Sigmoid colon (tissue), 7 donors: ENCODE results near the gene ROBO1. TPM values are rescaled to one million over a fixed set of nuclear protein-coding genes. Genes with fewer than 3 reads are reported as not detected.

Source experiments
- DNase-seq: peaks from one replicate; pipeline ENCODE4 v3.0.0-alpha.2; 2019
- H3K27ac ChIP-seq, 4 donors: fragments of 200-600 bp; sonication (generic); one replicate each; pipeline ENCODE4 v1.5.1; 2016 to 2019; ENCODE audit warnings: mild to moderate bottlenecking in 1 of 4
- H3K27me3 ChIP-seq, 3 donors: fragments of 200-600 bp; sonication (generic); one replicate each; pipeline ENCODE4 v1.5.1; 2019; ENCODE audit warnings: mild to moderate bottlenecking in 1 of 3
- H3K36me3 ChIP-seq, 4 donors: fragments of 200-600 bp; sonication (generic); one replicate each; pipeline ENCODE4 v1.5.1; 2016 to 2019
- H3K4me1 ChIP-seq, 4 donors: fragments of 200-600 bp; sonication (generic); one replicate each; pipeline ENCODE4 v1.5.1; 2017 to 2019
- H3K4me3 ChIP-seq, 4 donors: fragments of 200-600 bp; sonication (generic); one replicate each; pipeline ENCODE4 v1.5.1; 2017 to 2019; ENCODE audit warnings: mild to moderate bottlenecking in 2 of 4, moderate library complexity in 1 of 4
- H3K9me3 ChIP-seq, 4 donors: fragments of 200-600 bp in 3 of 4; sonication (generic) in 3 of 4; one replicate each; pipeline versions ENCODE4 v1.5.1 to v1.6.1; 2013 to 2019
- EP300 ChIP-seq, 4 donors: sonication (generic); formaldehyde crosslinking; IDR thresholded peaks; one replicate each; pipeline ENCODE4 v1.6.1; 2017; ENCODE audit warnings: antibody characterized with exemption in 4 of 4
- POLR2A ChIP-seq, 2 donors: fragments of 450-650 bp; IDR thresholded peaks; one replicate each; pipeline ENCODE4 v1.6.1; 2016; ENCODE audit warnings: antibody characterized with exemption in 2 of 2, mild to moderate bottlenecking in 2 of 2, moderate library complexity in 2 of 2
- POLR2AphosphoS5 ChIP-seq, 4 donors: sonication (generic); formaldehyde crosslinking; IDR thresholded peaks; one replicate each; pipeline ENCODE4 v1.6.1; 2017; ENCODE audit warnings: antibody characterized with exemption in 4 of 4
- WGBS, 2 donors: extraction: QIAGEN DNeasy Blood & Tissue Kit; methylation state at CpG; one replicate each; pipeline ENCODE4 v1.1.7; 2013; 5-methylcytosine and 5-hydroxymethylcytosine counted together
- intact Hi-C: fragments of 100-400 bp; cut with DNase I; formaldehyde crosslinking; loops from one replicate; pipeline ENCODE4 v1.15.1; 2023
- polyA plus RNA-seq, 3 donors: library from polyadenylated mRNA; stranded (reverse); fragments of 200-250 nt; gene quantifications; one replicate each; pipeline ENCODE4 v1.2.3, GENCODE V29; 2013
- total RNA-seq, 4 donors: library from RNA; depleted of rRNA; stranded (reverse); fragments of >200 nt; gene quantifications; one replicate each; pipeline ENCODE4 v1.1.0, GENCODE V29; 2016
- TF ChIP-seq, protein P1 (sequence below), 4 experiments: fragments of 450-650 bp in 3 of 4; fragments of 200-600 bp in 1 of 4; IDR thresholded peaks; one replicate each; pipeline ENCODE4 v1.5.1; 2016 to 2019; ENCODE audit warnings: antibody characterized with exemption in 4 of 4, mild to moderate bottlenecking in 3 of 4, moderate library complexity in 2 of 4
- donor health status: healthy with polysubstance abuse.
- donor health status: Bipolar disorder and iron deficiency.
- donor health status: healthy.

The ROBO1 gene
- total and polyA plus RNA-seq, 7 donors = 0.69 to 45.7 (median 32.4) TPM

DNA sequence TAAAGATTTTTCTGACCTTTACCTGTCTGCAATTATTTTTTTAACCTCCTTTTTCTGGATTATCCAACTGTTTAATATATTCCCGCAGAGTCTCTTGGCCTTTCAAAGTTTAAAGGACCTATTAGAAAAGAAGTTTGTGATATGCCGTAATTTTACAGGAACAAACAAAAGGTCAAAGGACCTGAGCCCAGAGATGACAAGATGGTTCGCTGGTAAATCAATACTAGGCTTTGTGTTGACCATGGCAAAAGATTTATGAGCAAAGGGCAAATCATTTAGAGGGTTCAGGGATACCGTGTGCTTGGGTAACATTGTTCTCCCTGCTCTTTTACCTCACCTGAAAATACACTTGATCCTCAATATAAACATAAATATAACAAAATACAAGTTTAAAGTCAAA is 923.5 kb downstream of the ROBO1 start:
- TF ChIP-seq, protein P1, sequence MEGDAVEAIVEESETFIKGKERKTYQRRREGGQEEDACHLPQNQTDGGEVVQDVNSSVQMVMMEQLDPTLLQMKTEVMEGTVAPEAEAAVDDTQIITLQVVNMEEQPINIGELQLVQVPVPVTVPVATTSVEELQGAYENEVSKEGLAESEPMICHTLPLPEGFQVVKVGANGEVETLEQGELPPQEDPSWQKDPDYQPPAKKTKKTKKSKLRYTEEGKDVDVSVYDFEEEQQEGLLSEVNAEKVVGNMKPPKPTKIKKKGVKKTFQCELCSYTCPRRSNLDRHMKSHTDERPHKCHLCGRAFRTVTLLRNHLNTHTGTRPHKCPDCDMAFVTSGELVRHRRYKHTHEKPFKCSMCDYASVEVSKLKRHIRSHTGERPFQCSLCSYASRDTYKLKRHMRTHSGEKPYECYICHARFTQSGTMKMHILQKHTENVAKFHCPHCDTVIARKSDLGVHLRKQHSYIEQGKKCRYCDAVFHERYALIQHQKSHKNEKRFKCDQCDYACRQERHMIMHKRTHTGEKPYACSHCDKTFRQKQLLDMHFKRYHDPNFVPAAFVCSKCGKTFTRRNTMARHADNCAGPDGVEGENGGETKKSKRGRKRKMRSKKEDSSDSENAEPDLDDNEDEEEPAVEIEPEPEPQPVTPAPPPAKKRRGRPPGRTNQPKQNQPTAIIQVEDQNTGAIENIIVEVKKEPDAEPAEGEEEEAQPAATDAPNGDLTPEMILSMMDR (IDR thresholded peaks at IDR 0.05) = no peak
- TF ChIP-seq POLR2A (IDR thresholded peaks at IDR 0.05) (no peak), EP300 (IDR thresholded peaks at IDR 0.05) (no peak), POLR2AphosphoS5 (IDR thresholded peaks at IDR 0.05) (no peak)
- DNase-seq = no peak
- intact Hi-C loops = no loop called here
- Histone ChIP-seq H3K27me3 (no peaks in the 10 kb centered on the region), H3K4me3 (no peak overlapping the region), H3K4me1 (peaks cover 0 to 8% (median 0%) of the 10 kb centered on the region in 4 donors), H3K27ac (no peak overlapping the region), H3K36me3 (no peaks in the 10 kb centered on the region), H3K9me3 (no peaks in the 10 kb centered on the region)
- 71 to 74% methylated on average over 4 of the region's 4 CpGs for WGBS, 2 donors

DNA sequence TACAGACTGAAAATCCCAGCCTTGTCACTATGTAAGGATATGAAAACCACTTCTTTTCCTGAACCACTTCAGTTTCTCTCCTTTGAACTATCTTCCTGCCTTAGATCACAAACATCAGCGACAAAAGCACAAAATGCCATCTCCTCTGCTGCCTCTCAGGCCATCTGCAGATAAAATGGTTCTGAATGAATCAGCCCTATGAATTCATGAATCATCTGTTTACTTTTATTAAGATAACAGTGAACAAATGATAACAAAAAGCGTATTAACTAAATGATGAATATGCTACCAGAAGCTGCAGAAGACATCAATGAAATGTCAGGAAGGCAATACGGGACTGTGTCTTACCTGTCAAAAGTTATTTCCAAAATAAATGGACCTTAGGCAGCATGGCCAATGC is 928.1 kb downstream of the ROBO1 start:
- Histone ChIP-seq H3K36me3 (no peaks in the 10 kb centered on the region), H3K9me3 (no peaks in the 10 kb centered on the region), H3K4me1 (no peaks in the 10 kb centered on the region), H3K27ac (no peak overlapping the region), H3K4me3 (no peak overlapping the region), H3K27me3 (no peaks in the 10 kb centered on the region)
- 57 to 64% methylated on average over 3 of the region's 3 CpGs for WGBS, 2 donors
- TF ChIP-seq, protein P1 (IDR thresholded peaks at IDR 0.05) = no peak
- TF ChIP-seq POLR2A (IDR thresholded peaks at IDR 0.05) (no peak), POLR2AphosphoS5 (IDR thresholded peaks at IDR 0.05) (no peak), EP300 (IDR thresholded peaks at IDR 0.05) (no peak)
- intact Hi-C loops = no loop called here
- no peak for DNase-seq

GRCh38 chr3:78838362-78838761 is 929.4 kb downstream of the ROBO1 start:
- no peak for DNase-seq
- TF ChIP-seq POLR2A (IDR thresholded peaks at IDR 0.05) (no peak), POLR2AphosphoS5 (IDR thresholded peaks at IDR 0.05) (no peak), EP300 (IDR thresholded peaks at IDR 0.05) (no peak)
- TF ChIP-seq, protein P1 (IDR thresholded peaks at IDR 0.05) = no peak
- H3K9me3 ChIP-seq = no peaks in the 10 kb centered on the region
- 76 to 83% methylated on average over 4 of the region's 4 CpGs for WGBS, 2 donors
- no peak overlapping the region for H3K4me3 ChIP-seq
- H3K4me1 ChIP-seq = peaks cover 0 to 2% (median 0%) of the 10 kb centered on the region in 4 donors
- no peak overlapping the region for H3K27ac ChIP-seq
- H3K36me3 ChIP-seq = no peaks in the 10 kb centered on the region
- intact Hi-C loops = no loop called here
- no peaks in the 10 kb centered on the region for H3K27me3 ChIP-seq

DNA sequence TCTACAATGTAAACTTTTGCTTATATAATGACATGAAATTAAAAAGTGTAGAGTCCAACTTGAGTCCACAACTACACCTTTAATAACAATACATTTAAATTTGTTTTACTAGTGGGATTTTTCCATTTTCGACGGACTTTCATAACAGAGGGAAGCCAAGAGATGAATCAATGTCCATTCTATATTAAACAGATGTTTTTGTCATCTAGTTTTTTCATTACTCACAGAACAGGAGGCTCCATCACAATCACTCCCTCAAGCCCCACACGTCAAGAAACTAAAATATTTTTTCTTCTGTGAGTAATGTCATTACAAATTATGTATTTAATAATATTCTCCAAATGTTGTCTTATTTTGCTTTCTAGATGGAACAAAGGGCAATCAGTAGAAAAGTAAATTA is 932.9 kb downstream of the ROBO1 start:
- Histone ChIP-seq H3K27me3 (no peaks in the 10 kb centered on the region), H3K27ac (no peak overlapping the region), H3K4me1 (peaks cover 0 to 2% (median 0%) of the 10 kb centered on the region in 4 donors), H3K9me3 (no peaks in the 10 kb centered on the region), H3K36me3 (no peaks in the 10 kb centered on the region), H3K4me3 (no peak overlapping the region)
- DNase-seq = no peak
- TF ChIP-seq, protein P1 (IDR thresholded peaks at IDR 0.05) = no peak
- no peak for TF ChIP-seq EP300 (IDR thresholded peaks at IDR 0.05)
- no peak for TF ChIP-seq POLR2AphosphoS5 (IDR thresholded peaks at IDR 0.05)
- TF ChIP-seq POLR2A (IDR thresholded peaks at IDR 0.05) = no peak
- 78 to 80% methylated on average over 3 of the region's 3 CpGs for WGBS, 2 donors
- intact Hi-C loops = no loop called here

- TF ChIP-seq, protein P1 (IDR thresholded peaks at IDR 0.05) = no peak
- no peak for TF ChIP-seq POLR2AphosphoS5 (IDR thresholded peaks at IDR 0.05)
- no peak for TF ChIP-seq EP300 (IDR thresholded peaks at IDR 0.05)
- TF ChIP-seq POLR2A (IDR thresholded peaks at IDR 0.05) = no peak
- H3K4me3 ChIP-seq = no peak overlapping the region
- H3K27ac ChIP-seq = no peak overlapping the region
- no peaks in the 10 kb centered on the region for H3K9me3 ChIP-seq
- peaks cover 0 to 2% (median 0%) of the 10 kb centered on the region in 4 donors for H3K4me1 ChIP-seq
- intact Hi-C loops = no loop called here
- 62 to 83% methylated on average over 5 of the region's 5 CpGs for WGBS, 2 donors
- no peaks in the 10 kb centered on the region for H3K27me3 ChIP-seq
- DNase-seq = no peak
- no peaks in the 10 kb centered on the region for H3K36me3 ChIP-seq
These were observed 935.0 kb downstream of the ROBO1 start for GRCh38 chr3:78832785-78833204.
